ENCODE data around the gene MEIOB.
"Not testable (repeated sequence)": the region's sequence is repeated elsewhere in the genome, so short reads cannot be mapped to it uniquely, and the experiment has no call there.

Gene MEIOB

DNA sequence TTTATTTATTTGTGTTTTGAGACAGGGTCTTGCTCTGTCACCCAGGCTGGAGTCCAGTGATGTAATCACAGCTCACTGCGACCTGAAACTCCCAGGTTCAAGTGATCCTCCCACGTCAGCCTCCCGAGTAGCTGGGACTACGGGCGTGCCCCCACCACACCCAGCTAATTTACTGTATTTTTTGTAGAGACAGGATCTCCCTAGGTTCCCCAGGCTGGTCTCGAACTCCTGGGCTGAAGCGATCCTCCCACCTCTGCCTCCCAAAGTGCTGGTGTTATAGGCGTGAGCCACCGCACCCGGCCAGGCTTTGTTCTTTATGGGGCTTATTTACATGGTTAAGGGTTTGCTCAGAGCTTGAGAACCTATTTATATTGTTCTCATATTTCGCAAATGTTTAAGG lies 5.8 kb upstream of the MEIOB start:
- no peak for DNase-seq (ENCODE audit: low read depth in 2 of 2)

GRCh38 chr16:1877089-1877488 lies 5.1 kb upstream of the MEIOB start:
- no peak for DNase-seq (ENCODE audit: low read depth in 2 of 2)

- DNase-seq (ENCODE audit: low read depth in 2 of 2), result no peak
Observed at GRCh38 chr16:1876468-1876867, 4.5 kb upstream of the MEIOB start.

DNA sequence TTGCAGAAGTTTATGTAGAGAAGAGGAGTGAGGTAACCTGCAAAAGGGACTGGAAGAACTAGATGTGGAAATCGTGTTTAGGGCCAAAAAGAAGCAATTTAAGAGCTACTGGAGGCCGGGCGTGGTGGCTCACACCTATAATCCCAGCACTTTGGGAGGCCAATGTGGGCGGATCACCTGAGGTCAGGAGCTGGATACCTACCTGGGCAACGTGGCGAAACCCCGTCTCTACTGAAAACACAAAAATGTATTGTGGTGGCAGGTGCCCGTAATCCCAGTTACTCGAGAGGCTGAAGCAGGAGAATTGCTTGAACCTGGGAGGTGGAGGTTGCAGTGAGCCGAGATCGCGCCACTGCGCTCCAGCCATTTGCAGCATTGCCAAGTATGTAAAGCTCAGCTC lies 4.1 kb upstream of the MEIOB start:
- DNase-seq (ENCODE audit: low read depth in 2 of 2), result not testable (repeated sequence)

DNA sequence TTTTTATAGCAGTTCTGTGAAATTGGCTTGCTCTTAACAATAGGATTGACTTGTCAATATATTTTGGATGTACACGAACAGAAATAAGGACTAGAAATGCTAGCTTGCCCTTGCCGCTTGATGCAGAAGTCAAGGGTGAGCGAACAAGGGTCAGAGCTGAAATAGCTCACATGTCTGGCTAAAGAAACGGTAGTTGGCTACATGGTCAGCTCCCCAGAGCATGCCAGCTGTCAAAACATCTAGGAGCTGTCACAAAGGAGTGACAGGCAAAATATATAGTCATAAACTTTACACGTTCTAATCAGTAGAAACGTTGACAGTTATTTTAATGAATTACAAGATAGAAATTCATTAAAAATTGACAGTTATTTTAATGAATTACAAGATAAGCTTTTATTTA lies 2.9 kb upstream of the MEIOB start:
- DNase-seq (ENCODE audit: low read depth in 2 of 2), result no peak

GRCh38 chr16:1870365-1871082 lies 1.4 kb downstream of the MEIOB start:
- DNase-seq (ENCODE audit: low read depth in 2 of 2), result no peak

DNA sequence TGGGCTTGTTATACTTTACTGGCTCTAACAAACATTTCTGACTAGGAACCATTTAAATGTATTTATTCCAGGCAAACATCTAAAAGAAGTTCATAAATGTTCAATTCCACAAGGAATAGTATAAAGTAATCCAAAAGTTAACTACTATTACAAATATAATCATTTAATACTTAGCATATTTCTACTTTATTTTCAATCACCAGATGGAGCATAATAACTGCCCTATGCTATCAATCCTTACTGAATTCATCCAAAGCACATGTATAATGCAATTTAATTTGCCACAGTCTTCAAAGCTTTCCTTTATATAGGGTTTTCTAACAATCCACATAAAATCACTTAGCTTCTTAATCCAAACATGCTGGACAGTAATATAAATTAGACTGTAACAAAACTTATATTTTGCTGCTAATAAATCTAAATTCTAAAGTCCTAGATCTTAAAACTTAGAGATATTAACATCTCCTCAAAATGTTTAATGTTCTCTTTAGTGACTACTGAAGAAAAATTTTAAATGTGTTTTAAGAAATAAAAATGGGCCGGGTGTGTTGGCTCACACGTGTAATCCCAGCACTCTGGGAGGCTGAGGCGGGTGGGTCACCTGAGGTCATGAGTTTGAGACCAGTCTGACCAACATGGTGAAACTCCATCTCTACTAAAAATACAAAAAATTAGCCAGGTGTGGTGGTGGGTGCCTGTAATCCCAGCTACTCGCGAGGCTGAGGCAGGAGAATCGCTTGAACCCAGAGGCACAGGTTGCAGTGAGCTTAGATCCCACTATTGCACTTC lies 5.9 kb downstream of the MEIOB start:
- DNase-seq (ENCODE audit: low read depth in 2 of 2), result no peak

- DNase-seq (ENCODE audit: low read depth in 2 of 2), result no peak
Observed at GRCh38 chr16:1863681-1864460, 8.1 kb downstream of the MEIOB start.

GRCh38 chr16:1862394-1862793 lies 9.6 kb downstream of the MEIOB start:
- no peak for DNase-seq (ENCODE audit: low read depth in 2 of 2)

DNA sequence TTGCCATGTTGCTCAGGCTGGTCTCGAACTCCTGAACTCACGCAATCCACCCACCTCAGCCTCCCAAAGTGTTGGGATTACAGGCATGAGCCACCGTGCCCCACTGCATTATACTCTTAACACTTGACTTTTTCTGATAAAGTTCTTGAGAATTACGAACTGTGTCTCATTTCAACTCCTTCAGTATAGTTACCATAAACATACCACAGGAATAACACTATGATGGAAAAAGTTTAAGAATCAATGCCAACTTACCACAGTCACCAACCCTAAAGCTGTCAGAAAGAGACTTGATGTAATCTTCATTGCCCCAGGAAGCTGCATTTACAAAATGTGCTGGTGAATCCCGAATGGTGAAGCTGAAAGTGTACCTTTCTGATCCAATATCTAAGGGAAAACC lies 10.2 kb downstream of the MEIOB start:
- DNase-seq (ENCODE audit: low read depth in 2 of 2), result no peak

DNA sequence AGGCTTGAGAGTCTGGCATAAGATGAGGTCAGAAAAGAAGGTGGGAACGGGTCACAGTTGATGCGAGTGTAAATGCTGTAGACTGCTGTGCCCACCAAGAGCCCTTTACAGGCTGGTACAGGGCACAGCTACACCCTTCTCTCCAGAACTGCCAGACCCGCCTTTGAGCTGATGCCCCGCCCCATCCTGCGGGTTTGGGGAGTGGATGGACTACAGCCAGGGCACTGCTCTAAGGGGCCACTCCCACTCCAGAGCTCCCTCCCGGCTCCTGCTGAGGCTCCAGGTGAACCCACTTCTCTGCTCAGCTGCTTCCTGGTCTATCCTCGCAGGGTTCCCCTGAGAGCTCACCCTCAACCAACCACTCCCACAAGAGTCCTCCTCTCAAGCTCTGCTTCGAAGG lies 12.3 kb downstream of the MEIOB start:
- DNase-seq (ENCODE audit: low read depth in 2 of 2), result no peak

DNA sequence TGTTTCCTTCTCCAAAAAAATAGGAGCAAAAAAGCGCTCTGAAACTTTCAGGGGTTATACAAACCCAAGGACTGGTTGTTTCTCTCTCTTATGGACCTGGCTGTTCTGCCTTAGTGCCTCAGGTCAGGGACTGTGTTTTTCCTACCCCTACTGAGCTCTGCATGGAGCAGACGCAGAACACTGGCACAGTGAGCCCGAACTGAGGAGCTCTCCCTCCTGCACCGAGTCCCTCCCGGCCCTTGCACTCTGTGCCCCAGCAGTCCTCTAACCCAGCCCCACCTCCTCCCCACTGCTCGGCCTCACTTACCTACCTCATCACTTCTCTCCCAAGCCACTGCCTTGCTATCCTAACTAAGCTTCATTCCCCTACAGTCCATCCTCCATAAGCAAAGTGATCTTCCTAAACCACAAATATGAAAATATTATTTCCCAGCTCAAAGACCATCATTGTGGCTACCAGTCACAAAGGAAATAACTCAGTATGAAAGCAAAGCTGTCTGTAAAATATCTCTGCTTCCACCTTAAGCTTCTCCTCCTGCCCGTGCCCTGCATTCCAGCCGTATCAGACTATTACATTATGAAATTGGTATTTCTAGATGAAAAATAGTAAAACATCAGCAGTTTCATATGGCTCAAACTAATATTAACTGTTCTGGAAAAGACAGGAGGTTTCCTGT lies 13.6 kb downstream of the MEIOB start:
- no peak for DNase-seq (ENCODE audit: low read depth in 2 of 2)

GRCh38 chr16:1857433-1858097 lies 14.4 kb downstream of the MEIOB start:
- no peak for DNase-seq (ENCODE audit: low read depth in 2 of 2)

DNA sequence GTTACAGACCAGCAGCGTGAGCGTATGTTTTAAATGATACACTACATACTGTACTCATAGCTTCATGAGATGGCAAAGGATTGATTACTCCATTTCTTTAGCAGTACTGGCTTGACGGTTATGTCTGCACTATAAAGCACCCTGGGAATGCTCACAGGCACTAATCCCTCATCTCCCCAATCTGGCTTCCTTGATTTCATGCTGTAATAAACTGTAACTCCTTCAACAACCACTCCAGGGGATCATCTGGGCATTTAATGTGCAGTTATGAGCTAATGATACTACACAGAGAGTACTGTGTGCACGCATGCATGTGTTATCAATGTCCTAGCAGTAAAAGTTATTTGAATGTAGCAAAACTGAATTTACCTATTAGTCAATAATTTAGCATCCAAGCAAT lies 20.2 kb downstream of the MEIOB start:
- no peak for DNase-seq (ENCODE audit: low read depth in 2 of 2)

DNA sequence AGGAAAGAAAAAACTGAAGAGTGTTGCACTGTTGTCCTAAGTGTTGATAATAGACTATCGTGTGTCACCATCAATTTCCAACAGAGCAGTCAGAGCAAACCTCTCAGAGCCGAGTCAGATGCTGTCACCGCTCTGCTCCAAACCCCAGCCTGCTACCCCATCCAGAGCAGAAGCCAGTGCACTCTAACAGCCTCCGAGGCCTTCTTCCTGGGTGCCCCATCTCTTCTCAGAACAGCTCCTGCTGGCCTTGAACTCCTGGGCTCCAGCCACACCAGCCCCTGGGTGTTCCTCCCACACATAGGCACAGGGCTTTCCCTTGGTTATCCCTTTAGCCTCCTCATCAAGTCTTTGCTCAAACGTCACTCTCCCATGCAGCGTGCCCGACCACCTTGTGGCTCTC lies 21.0 kb downstream of the MEIOB start:
- no peak for DNase-seq (ENCODE audit: low read depth in 2 of 2)

DNA sequence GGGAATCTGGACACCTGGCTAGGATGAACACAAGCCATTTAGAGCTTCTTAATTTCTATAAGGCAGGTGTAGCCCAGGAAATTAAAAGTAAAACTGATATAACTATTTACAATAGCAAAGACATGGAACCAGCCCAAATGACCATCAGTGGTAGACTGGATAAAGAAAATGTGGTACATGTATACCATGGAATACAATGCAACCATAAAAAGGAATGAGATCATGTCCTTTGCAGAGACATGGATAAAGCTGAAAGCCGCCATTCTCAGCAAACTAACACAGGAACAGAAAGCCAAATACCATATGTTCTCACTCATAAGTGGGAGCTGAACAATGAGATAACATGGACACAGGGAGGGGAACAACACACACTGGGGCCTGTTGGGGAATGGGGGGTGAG lies 25.5 kb downstream of the MEIOB start:
- no peak for DNase-seq (ENCODE audit: low read depth in 2 of 2)

GRCh38 chr16:1845985-1846384 lies 26.0 kb downstream of the MEIOB start:
- DNase-seq (ENCODE audit: low read depth in 2 of 2), result no peak

DNA sequence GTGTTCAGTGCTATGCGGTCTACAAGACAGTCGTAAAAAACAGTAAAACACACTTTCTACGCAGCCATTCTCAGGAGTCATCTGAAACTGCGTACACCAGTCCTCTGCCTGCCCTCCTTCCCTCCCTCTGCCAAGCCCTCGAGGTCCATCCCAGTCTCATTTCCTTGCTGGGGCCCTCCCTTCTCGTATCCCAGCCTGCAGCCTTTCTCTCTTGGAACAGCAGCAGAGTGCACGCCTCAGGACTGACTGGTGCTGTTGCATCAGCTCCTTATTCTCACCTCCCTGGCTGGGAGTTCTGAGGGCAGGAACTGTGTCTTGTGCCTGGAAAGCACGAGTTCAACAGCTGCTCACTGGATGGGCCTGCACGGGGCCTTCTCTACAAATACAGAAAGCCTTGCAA lies 32.4 kb downstream of the MEIOB start:
- DNase-seq (ENCODE audit: low read depth in 2 of 2), result no peak

DNA sequence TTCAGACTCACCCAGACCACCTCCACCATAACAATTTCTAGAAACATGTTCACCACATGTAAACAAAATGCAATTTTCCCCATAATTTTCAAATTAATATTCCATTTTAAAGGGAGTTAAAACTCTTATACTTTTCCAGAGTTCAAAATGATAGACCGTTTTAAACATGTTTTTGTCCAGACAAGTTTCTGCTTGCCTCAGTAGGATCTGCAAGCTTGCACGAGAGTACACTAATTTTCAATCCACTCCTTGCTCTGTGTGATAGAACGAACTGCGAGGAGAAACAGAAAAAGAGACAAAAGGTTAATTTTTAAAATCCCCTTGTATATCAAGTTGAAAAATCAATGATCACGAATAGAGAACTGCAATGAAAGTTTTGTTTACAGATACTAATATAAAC lies 37.9 kb downstream of the MEIOB start:
- no peak for DNase-seq (ENCODE audit: low read depth in 2 of 2)

- no peak for DNase-seq (ENCODE audit: low read depth in 2 of 2)
Observed at GRCh38 chr16:1832838-1833454, 39.0 kb downstream of the MEIOB start.
